ENCODE data around the gene PDZRN4. TPM values are rescaled to one million over a fixed set of nuclear protein-coding genes. Genes with fewer than 3 reads are reported as not detected.

PDZRN4 gene
- total RNA-seq, 1 experiment from 2014 or later = not detected

DNA sequence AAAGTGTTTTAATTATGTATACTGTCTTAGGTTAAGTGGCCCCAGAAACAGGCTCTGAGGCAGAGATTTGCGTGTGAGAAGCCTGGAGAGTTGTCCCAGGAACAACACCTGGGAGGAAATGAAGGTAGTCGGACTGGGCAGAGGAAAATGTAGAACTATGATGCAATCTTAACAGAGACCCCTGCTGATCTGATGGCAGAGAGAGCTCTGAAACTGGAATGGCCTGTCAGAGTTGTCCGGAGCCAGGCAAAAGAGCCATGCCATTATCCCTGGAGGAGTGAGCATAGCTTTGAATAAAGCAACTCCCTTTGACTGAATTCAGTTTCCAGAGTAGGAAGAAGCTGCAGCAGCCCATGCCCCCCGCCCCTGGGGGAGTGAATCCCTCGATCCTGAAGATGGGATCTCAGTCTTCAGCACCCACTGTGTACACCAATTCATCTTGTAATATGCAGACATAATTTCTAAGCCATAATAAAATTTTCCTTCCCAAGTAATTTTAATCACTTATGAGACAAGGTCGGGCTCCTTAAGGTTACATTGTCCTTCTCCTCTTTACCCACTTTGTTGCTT, 264.8 kb downstream of the PDZRN4 start:
- peaks cover 3% of the 10 kb centered on the region for H3K9me3 Mint-ChIP-seq (ENCODE audit: low read depth, unreplicated experiment)
- H3K36me3 Mint-ChIP-seq (ENCODE audit: insufficient read depth, unreplicated experiment) = no peaks in the 10 kb centered on the region
- H3K27me3 Mint-ChIP-seq (ENCODE audit: unreplicated experiment) = no peaks in the 10 kb centered on the region
- CTCF ChIA-PET = no interaction called here
- TF ChIP-seq, protein P1, sequence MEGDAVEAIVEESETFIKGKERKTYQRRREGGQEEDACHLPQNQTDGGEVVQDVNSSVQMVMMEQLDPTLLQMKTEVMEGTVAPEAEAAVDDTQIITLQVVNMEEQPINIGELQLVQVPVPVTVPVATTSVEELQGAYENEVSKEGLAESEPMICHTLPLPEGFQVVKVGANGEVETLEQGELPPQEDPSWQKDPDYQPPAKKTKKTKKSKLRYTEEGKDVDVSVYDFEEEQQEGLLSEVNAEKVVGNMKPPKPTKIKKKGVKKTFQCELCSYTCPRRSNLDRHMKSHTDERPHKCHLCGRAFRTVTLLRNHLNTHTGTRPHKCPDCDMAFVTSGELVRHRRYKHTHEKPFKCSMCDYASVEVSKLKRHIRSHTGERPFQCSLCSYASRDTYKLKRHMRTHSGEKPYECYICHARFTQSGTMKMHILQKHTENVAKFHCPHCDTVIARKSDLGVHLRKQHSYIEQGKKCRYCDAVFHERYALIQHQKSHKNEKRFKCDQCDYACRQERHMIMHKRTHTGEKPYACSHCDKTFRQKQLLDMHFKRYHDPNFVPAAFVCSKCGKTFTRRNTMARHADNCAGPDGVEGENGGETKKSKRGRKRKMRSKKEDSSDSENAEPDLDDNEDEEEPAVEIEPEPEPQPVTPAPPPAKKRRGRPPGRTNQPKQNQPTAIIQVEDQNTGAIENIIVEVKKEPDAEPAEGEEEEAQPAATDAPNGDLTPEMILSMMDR (IDR thresholded peaks at IDR 0.05; ENCODE audit: unreplicated experiment) = no peak
- DNase-seq = no peak
- no peak overlapping the region for H3K4me3 Mint-ChIP-seq (ENCODE audit: low read depth, unreplicated experiment)
- BruUV-seq (replicated peaks) = no TSS peak
- no peaks in the 10 kb centered on the region for H3K4me1 Mint-ChIP-seq (ENCODE audit: low read depth, unreplicated experiment)
- intact Hi-C loops (cut with micrococcal nuclease; ENCODE audit: unreplicated experiment) = no loop called here
- H3K27ac Mint-ChIP-seq (ENCODE audit: unreplicated experiment) = no peak overlapping the region

DNA sequence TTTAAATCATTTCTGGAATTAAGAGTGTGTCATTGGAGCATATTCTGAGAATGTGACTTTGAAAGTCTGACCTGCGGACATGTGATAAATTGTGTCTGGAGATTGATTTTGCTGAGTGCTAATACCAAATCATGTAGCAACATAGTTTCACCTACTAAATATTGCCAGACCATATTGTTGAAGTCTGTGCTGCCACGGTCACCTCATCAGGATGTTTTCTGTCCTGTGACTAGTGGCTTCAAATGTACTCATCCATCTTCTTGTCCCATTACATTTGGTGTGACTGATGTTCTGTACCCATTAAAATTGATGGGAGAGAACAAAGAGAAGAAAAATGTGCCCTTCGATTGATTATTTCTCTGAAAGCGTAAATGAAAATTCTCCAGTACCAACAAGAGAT, 265.3 kb downstream of the PDZRN4 start:
- Mint-ChIP-seq H3K9me3 (ENCODE audit: low read depth, unreplicated experiment) (no peaks in the 10 kb centered on the region), H3K4me3 (ENCODE audit: low read depth, unreplicated experiment) (no peak overlapping the region), H3K27ac (ENCODE audit: unreplicated experiment) (no peak overlapping the region)

DNA sequence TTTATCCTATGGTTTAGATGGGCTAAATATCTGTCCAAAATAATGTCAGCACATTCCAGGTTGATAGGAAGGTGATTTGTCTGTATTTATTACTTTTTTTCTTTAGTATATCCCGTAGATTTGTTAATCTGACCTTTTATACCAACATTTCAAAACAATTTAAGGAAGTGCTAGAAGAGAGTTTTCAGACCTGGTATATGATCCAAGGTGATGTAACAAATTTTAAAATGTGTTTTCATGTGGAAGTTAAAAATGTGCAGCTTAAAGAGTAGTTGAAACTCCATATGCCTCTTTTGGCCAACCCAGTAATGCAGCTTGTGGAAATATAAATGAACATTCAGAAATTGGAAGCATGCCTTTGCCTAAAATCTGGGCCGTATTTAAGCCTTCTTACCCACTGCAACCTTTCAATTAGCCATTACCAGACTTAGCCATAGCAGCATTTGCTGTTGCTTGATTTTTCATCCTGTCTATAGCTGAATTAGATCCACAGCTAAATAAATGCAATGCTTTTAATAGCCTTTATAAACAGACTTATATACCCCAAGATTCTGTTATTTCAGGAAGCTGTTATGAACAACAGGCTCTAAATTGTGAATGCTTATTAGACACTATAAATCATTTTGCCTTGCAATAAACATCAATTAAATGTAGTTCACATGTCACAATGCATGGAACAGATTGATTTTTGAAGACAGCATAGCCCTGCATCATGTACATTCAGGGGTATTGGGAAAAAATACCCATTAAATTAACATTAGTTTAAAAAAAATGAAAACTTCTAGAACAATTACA, 271.2 kb downstream of the PDZRN4 start:
- Mint-ChIP-seq H3K4me3 (ENCODE audit: low read depth, unreplicated experiment) (no peak overlapping the region), H3K27ac (ENCODE audit: unreplicated experiment) (no peak overlapping the region), H3K36me3 (ENCODE audit: insufficient read depth, unreplicated experiment) (no peaks in the 10 kb centered on the region), H3K27me3 (ENCODE audit: unreplicated experiment) (no peaks in the 10 kb centered on the region), H3K9me3 (ENCODE audit: low read depth, unreplicated experiment) (no peaks in the 10 kb centered on the region), H3K4me1 (ENCODE audit: low read depth, unreplicated experiment) (no peaks in the 10 kb centered on the region)
- CTCF ChIA-PET = no interaction called here
- TF ChIP-seq, protein P1 (IDR thresholded peaks at IDR 0.05; ENCODE audit: unreplicated experiment) = no peak
- no peak for DNase-seq
- BruUV-seq (replicated peaks) = no TSS peak
- intact Hi-C loops (cut with micrococcal nuclease; ENCODE audit: unreplicated experiment) = no loop called here

More for the DNA sequence above, 265.3 kb downstream of the PDZRN4 start:
- Mint-ChIP-seq H3K36me3 (ENCODE audit: insufficient read depth, unreplicated experiment) (no peaks in the 10 kb centered on the region), H3K4me1 (ENCODE audit: low read depth, unreplicated experiment) (no peaks in the 10 kb centered on the region), H3K27me3 (ENCODE audit: unreplicated experiment) (no peaks in the 10 kb centered on the region)
- CTCF ChIA-PET = no interaction called here
- intact Hi-C loops (cut with micrococcal nuclease; ENCODE audit: unreplicated experiment) = no loop called here
- no peak for DNase-seq
- TF ChIP-seq, protein P1 (IDR thresholded peaks at IDR 0.05; ENCODE audit: unreplicated experiment) = no peak
- no TSS peak for BruUV-seq (replicated peaks)

DNA sequence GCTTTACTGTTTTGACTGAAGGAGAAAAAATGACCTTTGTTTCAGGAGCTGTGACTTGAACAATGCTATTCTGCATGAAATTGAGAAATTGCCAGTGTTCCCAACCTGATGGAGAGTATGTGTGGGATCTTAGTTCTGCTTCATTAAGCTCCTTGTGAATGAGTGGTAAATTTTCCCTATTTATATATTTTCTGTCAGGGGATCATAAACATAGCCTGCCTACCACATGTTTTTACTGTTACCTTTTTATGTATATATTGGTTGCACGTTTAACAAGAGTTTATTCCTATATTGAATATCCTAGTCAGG, 271.7 kb downstream of the PDZRN4 start:
- H3K4me1 Mint-ChIP-seq (ENCODE audit: low read depth, unreplicated experiment) = no peaks in the 10 kb centered on the region
- H3K36me3 Mint-ChIP-seq (ENCODE audit: insufficient read depth, unreplicated experiment) = no peaks in the 10 kb centered on the region
- TF ChIP-seq, protein P1 (IDR thresholded peaks at IDR 0.05; ENCODE audit: unreplicated experiment) = no peak
- CTCF ChIA-PET = no interaction called here
- no TSS peak for BruUV-seq (replicated peaks)
- H3K9me3 Mint-ChIP-seq (ENCODE audit: low read depth, unreplicated experiment) = no peaks in the 10 kb centered on the region
- H3K27ac Mint-ChIP-seq (ENCODE audit: unreplicated experiment) = no peak overlapping the region
- intact Hi-C loops (cut with micrococcal nuclease; ENCODE audit: unreplicated experiment) = no loop called here
- no peak overlapping the region for H3K4me3 Mint-ChIP-seq (ENCODE audit: low read depth, unreplicated experiment)
- H3K27me3 Mint-ChIP-seq (ENCODE audit: unreplicated experiment) = no peaks in the 10 kb centered on the region
- DNase-seq = no peak
